Progenitor cell of endocrine pancreas (in vitro differentiated cells): Measurements from ENCODE around the gene EFR3B. TPM values are rescaled to one million over a fixed set of nuclear protein-coding genes. Genes with fewer than 3 reads are reported as not detected.
"Not testable (repeated sequence)": the region's sequence is repeated elsewhere in the genome, so short reads cannot be mapped to it uniquely, and the experiment has no call there.

Source experiments
- DNase-seq: peaks from one replicate; pipeline ENCODE4 v3.0.0; 2021; ENCODE audit warnings: low spot score; ENCODE audit not compliant: unreplicated experiment
- H3K27ac Mint-ChIP-seq: 2 replicates; pipeline ENCODE4 v1.8.0; 2021; ENCODE audit warnings: mild to moderate bottlenecking, moderate library complexity, mixed read lengths
- H3K27me3 Mint-ChIP-seq: 2 replicates; pipeline ENCODE4 v1.8.0; 2021; ENCODE audit warnings: mixed read lengths
- H3K36me3 Mint-ChIP-seq: 2 replicates; pipeline ENCODE4 v1.8.0; 2022; ENCODE audit warnings: mixed read lengths; ENCODE audit not compliant: insufficient read depth
- H3K4me1 Mint-ChIP-seq: 2 replicates; pipeline ENCODE4 v1.8.0; 2021; ENCODE audit warnings: low read depth, mixed read lengths
- H3K4me3 Mint-ChIP-seq: 2 replicates; pipeline ENCODE4 v1.8.0; 2021; ENCODE audit warnings: low read depth, mild to moderate bottlenecking, moderate library complexity, mixed read lengths
- H3K9me3 Mint-ChIP-seq: 2 replicates; pipeline ENCODE4 v1.8.0; 2021; ENCODE audit warnings: low read depth, mixed read lengths
- CTCF ChIP-seq: fragments of 200-600 bp; sonication (generic); IDR thresholded peaks from one replicate; pipeline ENCODE4 v1.5.0; 2021; ENCODE audit warnings: antibody characterized with exemption, mild to moderate bottlenecking; ENCODE audit not compliant: unreplicated experiment
- long read RNA-seq: library from polyadenylated mRNA; unstranded; transcript quantifications from one replicate; pipeline ENCODE4 v2.0.0, GENCODE V29; 2020
- total RNA-seq: library from RNA; stranded (reverse); gene quantifications from 2 replicates; pipeline ENCODE4 v1.2.1, GENCODE V29; 2021

The EFR3B gene
- total RNA-seq, result 22.1 and 23.3 TPM in 2 replicates
- long read RNA-seq, partial matches to known transcripts, result 3 of 15 reads
- long read RNA-seq, other reads (novel, unspliced or antisense), result 12 of 15 reads

GRCh38 chr2:25041928-25042320 lies at the start of gene EFR3B:
Gene EFR3B (plus strand): TSS chr2:25042076. CDS start chr2:25042313, 237 bp downstream.
- peaks cover 13% of the 10 kb centered on the region for H3K27me3 Mint-ChIP-seq
- H3K4me1 Mint-ChIP-seq, result peaks cover 14% of the 10 kb centered on the region

GRCh38 chr2:24993406-24994145 lies 48.3 kb upstream of the EFR3B start:
- no peak for TF ChIP-seq CTCF
- Mint-ChIP-seq H3K4me3 (no peak overlapping the region), H3K27ac (no peak overlapping the region), H3K9me3 (peaks cover 6% of the 10 kb centered on the region), H3K4me1 (peaks cover 2% of the 10 kb centered on the region), H3K36me3 (no peaks in the 10 kb centered on the region), H3K27me3 (peaks cover 12% of the 10 kb centered on the region)
- DNase-seq, result no peak

More at GRCh38 chr2:25041928-25042320, at the start of gene EFR3B:
- no peak for TF ChIP-seq CTCF
- H3K9me3 Mint-ChIP-seq, result no peaks in the 10 kb centered on the region
- peak within 1 kb of the TSS; percentile 86 for H3K4me3 Mint-ChIP-seq
- H3K36me3 Mint-ChIP-seq, result peaks cover 2% of the 10 kb centered on the region
- peak within 1 kb of the TSS; percentile 93 for H3K27ac Mint-ChIP-seq
- DNase-seq, result peak; percentile 91

- DNase-seq, result no peak
- H3K27me3 Mint-ChIP-seq, result peaks cover 12% of the 10 kb centered on the region
- no peak overlapping the region for H3K27ac Mint-ChIP-seq
- H3K4me1 Mint-ChIP-seq, result peaks cover 2% of the 10 kb centered on the region
- no peak overlapping the region for H3K4me3 Mint-ChIP-seq
- TF ChIP-seq CTCF, result no peak
- H3K36me3 Mint-ChIP-seq, result no peaks in the 10 kb centered on the region
- peaks cover 6% of the 10 kb centered on the region for H3K9me3 Mint-ChIP-seq
These were observed 47.6 kb upstream of the EFR3B start for GRCh38 chr2:24994146-24994724.

GRCh38 chr2:24999097-24999496 lies 42.8 kb upstream of the EFR3B start:
- not testable (repeated sequence) for H3K36me3 Mint-ChIP-seq, DNase-seq, H3K27ac Mint-ChIP-seq, H3K4me3 Mint-ChIP-seq, H3K9me3 Mint-ChIP-seq, H3K4me1 Mint-ChIP-seq
- H3K27me3 Mint-ChIP-seq, result peaks cover 19% of the 10 kb centered on the region

- no peak for DNase-seq
- no peaks in the 10 kb centered on the region for H3K9me3 Mint-ChIP-seq
- no peak for TF ChIP-seq CTCF
- no peak overlapping the region for H3K4me3 Mint-ChIP-seq
- peaks cover 14% of the 10 kb centered on the region for H3K27me3 Mint-ChIP-seq
- H3K36me3 Mint-ChIP-seq, result no peaks in the 10 kb centered on the region
- H3K27ac Mint-ChIP-seq, result no peak overlapping the region
- H3K4me1 Mint-ChIP-seq, result no peaks in the 10 kb centered on the region
These were observed 41.8 kb upstream of the EFR3B start for GRCh38 chr2:25000036-25000435.
